Stimulated activated CD4-positive, alpha-beta T cell treated with anti-CD3 and anti-CD28 coated beads, Interleukin-15, amount 100 ng/mL, for 24 hours (primary cell): ENCODE data around the gene RIMS3.
"Not testable (repeated sequence)": the region's sequence is repeated elsewhere in the genome, so short reads cannot be mapped to it uniquely, and the experiment has no call there.

ENCODE experiments used
- DNase-seq: peaks from one replicate; pipeline ENCODE4 v3.0.0-alpha.2; 2020

Gene RIMS3

GRCh38 chr1:40629546-40629945, 35.9 kb downstream of the RIMS3 start:
- DNase-seq: not testable (repeated sequence)

- DNase-seq: no peak
Observed at GRCh38 chr1:40628903-40629292, 36.6 kb downstream of the RIMS3 start.

- DNase-seq: peak; percentile 37
Observed at GRCh38 chr1:40627987-40628902, 37.2 kb downstream of the RIMS3 start.

- no peak for DNase-seq
Observed at GRCh38 chr1:40626383-40626770, 39.1 kb downstream of the RIMS3 start.

- DNase-seq: no peak
Observed at GRCh38 chr1:40625476-40626382, 39.8 kb downstream of the RIMS3 start.

- peak; percentile 35 for DNase-seq
Observed at GRCh38 chr1:40625076-40625475, 40.4 kb downstream of the RIMS3 start.

GRCh38 chr1:40622936-40623629, 42.4 kb downstream of the RIMS3 start:
- DNase-seq: no peak

- DNase-seq: no peak
Observed at GRCh38 chr1:40621821-40622450, 43.5 kb downstream of the RIMS3 start.

GRCh38 chr1:40620586-40621210, 44.8 kb downstream of the RIMS3 start:
- no peak for DNase-seq

- DNase-seq: no peak
Observed at GRCh38 chr1:40620150-40620549, 45.3 kb downstream of the RIMS3 start.

- no peak for DNase-seq
Observed at GRCh38 chr1:40618108-40618507, 47.4 kb downstream of the RIMS3 start.

GRCh38 chr1:40612345-40612831, 53.1 kb downstream of the RIMS3 start:
- DNase-seq: peak; percentile 74

GRCh38 chr1:40610156-40610555, 55.3 kb downstream of the RIMS3 start:
- no peak for DNase-seq

GRCh38 chr1:40607921-40608320, 57.6 kb downstream of the RIMS3 start:
- DNase-seq: no peak

GRCh38 chr1:40606978-40607377, 58.5 kb downstream of the RIMS3 start:
- no peak for DNase-seq

- DNase-seq: no peak
Observed at GRCh38 chr1:40606194-40606593, 59.3 kb downstream of the RIMS3 start.

GRCh38 chr1:40599926-40600325, 65.6 kb downstream of the RIMS3 start:
- no peak for DNase-seq

- no peak for DNase-seq
Observed at GRCh38 chr1:40595623-40596022, 69.9 kb downstream of the RIMS3 start.

- DNase-seq: no peak
Observed at GRCh38 chr1:40594187-40594531, 71.3 kb downstream of the RIMS3 start.

- no peak for DNase-seq
Observed at GRCh38 chr1:40593449-40594186, 71.9 kb downstream of the RIMS3 start.

GRCh38 chr1:40592107-40592803, 73.2 kb downstream of the RIMS3 start:
- DNase-seq: no peak
